Measurements from ENCODE around the gene SLC22A2.

The SLC22A2 gene

DNA sequence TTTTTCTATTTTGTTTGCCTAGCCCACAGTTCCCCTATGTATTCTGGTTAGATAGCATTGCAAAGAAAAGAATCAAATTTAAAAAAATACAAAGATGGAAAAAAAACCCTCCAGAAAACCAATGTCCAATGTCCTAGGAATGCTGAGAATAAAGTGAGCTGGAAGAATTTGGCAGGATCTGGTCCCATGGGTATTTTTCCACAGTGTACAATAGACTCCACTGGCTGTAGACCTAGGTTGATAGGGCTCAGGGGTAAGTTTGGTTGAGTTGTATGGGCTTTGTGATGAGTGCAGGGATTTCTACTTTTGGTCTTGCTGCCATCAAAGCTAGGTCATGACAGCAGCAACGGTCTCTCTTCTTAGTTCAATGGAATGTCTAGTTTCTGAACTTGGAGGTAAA is 41.5 kb downstream of the SLC22A2 start:
- Histone ChIP-seq H3K4me1 (ENCODE audit: control insufficient read depth, insufficient read depth, low read length, poor library complexity, severe bottlenecking) (no peaks in the 10 kb centered on the region), H3K4me3 (ENCODE audit: extremely low read depth, insufficient read depth, low read length, poor library complexity, severe bottlenecking) (no peak overlapping the region), H3K27ac (ENCODE audit: low read depth, low read length, severe bottlenecking) (no peak overlapping the region), H3K9me3 (ENCODE audit: control insufficient read depth, low read length) (peaks cover 3% of the 10 kb centered on the region), H3K36me3 (ENCODE audit: control insufficient read depth, insufficient read depth, low read length) (no peaks in the 10 kb centered on the region)
- 100% methylated on average over 1 of the region's 1 CpG; no CpG with 5 or more reads in 1 of the 2 experiments for WGBS, 2 experiments (ENCODE audit: insufficient coverage in 2 of 2)

DNA sequence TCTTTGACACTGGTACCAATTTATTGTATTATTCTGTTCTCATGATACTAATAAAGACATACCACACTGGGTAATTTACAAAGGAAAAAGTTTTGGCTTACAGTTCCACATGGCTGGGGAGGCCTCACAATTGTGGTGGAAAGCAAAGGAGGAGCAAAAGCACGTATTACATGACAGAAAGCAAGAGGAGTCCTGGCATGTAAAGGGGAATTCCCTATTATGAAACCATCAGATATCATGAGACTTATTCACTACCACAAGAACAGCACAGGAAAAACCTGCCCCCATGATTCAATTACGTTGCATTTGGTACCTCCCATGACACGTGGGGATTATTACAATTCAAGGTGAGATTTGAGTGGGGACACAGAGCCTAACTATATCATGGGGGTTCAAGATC is 43.4 kb downstream of the SLC22A2 start:
- Histone ChIP-seq H3K9me3 (ENCODE audit: control insufficient read depth, low read length) (peaks cover 3% of the 10 kb centered on the region), H3K27ac (ENCODE audit: low read depth, low read length, severe bottlenecking) (no peak overlapping the region), H3K4me1 (ENCODE audit: control insufficient read depth, insufficient read depth, low read length, poor library complexity, severe bottlenecking) (no peaks in the 10 kb centered on the region), H3K4me3 (ENCODE audit: extremely low read depth, insufficient read depth, low read length, poor library complexity, severe bottlenecking) (no peak overlapping the region), H3K36me3 (ENCODE audit: control insufficient read depth, insufficient read depth, low read length) (no peaks in the 10 kb centered on the region)
- 42% methylated on average over 2 of the region's 3 CpGs; no CpG with 5 or more reads in 1 of the 2 experiments for WGBS, 2 experiments (ENCODE audit: insufficient coverage in 2 of 2)

DNA sequence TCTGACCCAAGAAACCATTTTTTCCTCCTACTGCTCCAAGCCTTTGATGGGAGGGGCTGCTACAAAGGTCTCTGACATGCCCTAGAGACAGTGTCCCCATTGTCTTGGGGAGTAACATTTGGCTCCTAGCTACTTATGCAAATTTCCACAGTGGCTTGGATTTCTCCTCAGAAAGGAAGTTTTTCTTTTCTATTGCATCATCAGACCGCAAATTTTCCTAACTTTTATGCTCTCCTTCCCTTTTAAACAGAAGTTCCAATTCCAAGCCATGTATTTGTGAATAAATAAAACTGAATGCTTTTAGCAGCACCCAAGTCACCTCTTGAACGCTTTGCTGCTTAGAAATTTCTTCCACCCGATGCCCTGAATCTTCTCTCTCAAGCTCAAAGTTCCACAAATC is 51.0 kb downstream of the SLC22A2 start:
- 82 to 100% methylated on average over 2 of the region's 3 CpGs for WGBS, 2 experiments (ENCODE audit: insufficient coverage in 2 of 2)
- Histone ChIP-seq H3K4me3 (ENCODE audit: extremely low read depth, insufficient read depth, low read length, poor library complexity, severe bottlenecking) (no peak overlapping the region), H3K4me1 (ENCODE audit: control insufficient read depth, insufficient read depth, low read length, poor library complexity, severe bottlenecking) (no peaks in the 10 kb centered on the region), H3K9me3 (ENCODE audit: control insufficient read depth, low read length) (no peaks in the 10 kb centered on the region), H3K36me3 (ENCODE audit: control insufficient read depth, insufficient read depth, low read length) (no peaks in the 10 kb centered on the region), H3K27ac (ENCODE audit: low read depth, low read length, severe bottlenecking) (no peak overlapping the region)

DNA sequence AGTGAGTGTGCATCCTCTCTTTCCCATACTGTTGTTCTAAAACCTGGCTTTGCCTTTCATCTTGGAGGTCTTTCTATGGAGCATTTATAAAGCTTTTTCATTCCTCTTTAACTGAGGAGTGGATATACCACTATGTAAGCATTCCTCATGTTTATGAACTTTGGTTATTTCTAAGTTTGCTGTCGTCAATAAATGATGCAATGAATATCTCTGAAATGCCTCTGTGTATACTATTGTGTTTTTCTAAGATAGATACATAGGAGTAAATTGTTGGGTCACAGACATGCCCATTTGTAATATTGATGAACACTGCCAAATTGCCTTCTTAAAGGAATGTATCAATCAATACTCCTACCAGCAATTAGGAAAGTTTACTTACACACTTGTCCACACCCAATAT is 53.9 kb downstream of the SLC22A2 start:
- H3K27ac ChIP-seq (ENCODE audit: low read depth, low read length, severe bottlenecking) = no peak overlapping the region
- WGBS, 2 experiments (ENCODE audit: insufficient coverage in 2 of 2) = no CpG with 5 or more reads among the region's 1 CpG
- H3K4me1 ChIP-seq (ENCODE audit: control insufficient read depth, insufficient read depth, low read length, poor library complexity, severe bottlenecking) = no peaks in the 10 kb centered on the region
- H3K4me3 ChIP-seq (ENCODE audit: extremely low read depth, insufficient read depth, low read length, poor library complexity, severe bottlenecking) = no peak overlapping the region
- no peaks in the 10 kb centered on the region for H3K36me3 ChIP-seq (ENCODE audit: control insufficient read depth, insufficient read depth, low read length)
- no peaks in the 10 kb centered on the region for H3K9me3 ChIP-seq (ENCODE audit: control insufficient read depth, low read length)

DNA sequence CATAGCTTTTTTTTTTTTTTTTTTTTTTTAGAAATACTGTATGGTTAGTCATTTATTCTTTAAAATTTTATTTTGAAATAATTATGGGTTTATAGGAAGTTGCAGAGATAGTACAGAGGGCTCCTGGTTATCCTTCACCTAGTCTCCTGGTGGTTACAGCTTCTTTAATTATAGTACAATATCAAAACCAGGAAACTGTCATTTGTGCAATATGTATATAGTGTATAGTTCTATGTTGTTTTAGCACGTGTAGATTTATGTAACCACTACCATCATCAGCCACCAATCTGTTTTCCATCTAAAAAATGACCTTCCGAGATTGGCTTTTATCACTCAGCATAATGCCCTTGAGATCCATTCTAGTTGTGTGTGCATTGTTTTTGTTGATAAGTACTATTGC is 54.7 kb downstream of the SLC22A2 start:
- no CpG with 5 or more reads among the region's 2 CpGs for whole genome bisulfite sequencing, 2 experiments (ENCODE audit: insufficient coverage in 2 of 2)
- Histone ChIP-seq H3K4me3 (ENCODE audit: extremely low read depth, insufficient read depth, low read length, poor library complexity, severe bottlenecking) (no peak overlapping the region), H3K27ac (ENCODE audit: low read depth, low read length, severe bottlenecking) (no peak overlapping the region), H3K36me3 (ENCODE audit: control insufficient read depth, insufficient read depth, low read length) (no peaks in the 10 kb centered on the region), H3K9me3 (ENCODE audit: control insufficient read depth, low read length) (no peaks in the 10 kb centered on the region), H3K4me1 (ENCODE audit: control insufficient read depth, insufficient read depth, low read length, poor library complexity, severe bottlenecking) (no peaks in the 10 kb centered on the region)

DNA sequence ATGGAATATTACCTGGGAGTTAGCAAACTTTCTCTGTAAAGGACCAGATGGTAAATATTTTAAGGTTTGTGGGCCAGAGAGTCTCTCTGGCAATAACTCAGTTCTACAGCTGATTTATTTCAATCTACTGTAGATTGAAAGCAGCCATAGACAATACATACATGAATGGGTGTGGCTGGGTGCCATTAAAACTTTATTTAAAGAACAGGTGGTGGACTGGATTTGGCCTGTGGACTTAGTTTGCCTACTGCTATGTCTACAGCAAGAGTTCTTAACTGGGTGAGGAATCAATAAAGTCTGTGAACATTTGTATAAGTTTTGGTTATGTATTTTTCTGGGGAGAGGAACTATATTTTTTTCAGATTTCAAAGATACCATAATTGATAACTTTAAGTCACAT is 55.1 kb downstream of the SLC22A2 start:
- Histone ChIP-seq H3K4me3 (ENCODE audit: extremely low read depth, insufficient read depth, low read length, poor library complexity, severe bottlenecking) (no peak overlapping the region), H3K27ac (ENCODE audit: low read depth, low read length, severe bottlenecking) (no peak overlapping the region), H3K36me3 (ENCODE audit: control insufficient read depth, insufficient read depth, low read length) (no peaks in the 10 kb centered on the region), H3K4me1 (ENCODE audit: control insufficient read depth, insufficient read depth, low read length, poor library complexity, severe bottlenecking) (no peaks in the 10 kb centered on the region), H3K9me3 (ENCODE audit: control insufficient read depth, low read length) (no peaks in the 10 kb centered on the region)

DNA sequence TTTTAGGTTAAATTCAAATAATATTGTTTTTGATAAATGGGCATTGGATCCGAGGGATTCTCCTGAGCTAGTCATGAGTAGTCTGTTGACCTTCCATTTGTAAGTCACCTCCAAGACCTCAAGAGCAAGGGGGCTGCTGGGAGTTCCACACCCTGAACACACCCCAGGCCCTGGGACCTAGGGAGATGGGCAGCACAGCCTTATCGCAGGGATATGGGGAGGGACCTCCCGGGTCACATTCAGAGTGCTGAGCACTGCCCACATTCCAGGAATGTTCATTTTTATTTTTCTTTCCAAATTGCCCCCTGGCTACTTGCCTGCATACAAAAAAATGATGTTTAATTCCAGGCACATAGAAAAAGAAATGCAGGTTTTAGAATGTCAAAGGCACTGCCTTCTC is 55.5 kb downstream of the SLC22A2 start:
- no peaks in the 10 kb centered on the region for H3K4me1 ChIP-seq (ENCODE audit: control insufficient read depth, insufficient read depth, low read length, poor library complexity, severe bottlenecking)
- H3K36me3 ChIP-seq (ENCODE audit: control insufficient read depth, insufficient read depth, low read length) = no peaks in the 10 kb centered on the region
- WGBS, 2 experiments (ENCODE audit: insufficient coverage in 2 of 2) = 94% methylated on average over 2 of the region's 3 CpGs; no CpG with 5 or more reads in 1 of the 2 experiments
- H3K9me3 ChIP-seq (ENCODE audit: control insufficient read depth, low read length) = no peaks in the 10 kb centered on the region
- no peak overlapping the region for H3K27ac ChIP-seq (ENCODE audit: low read depth, low read length, severe bottlenecking)
- no peak overlapping the region for H3K4me3 ChIP-seq (ENCODE audit: extremely low read depth, insufficient read depth, low read length, poor library complexity, severe bottlenecking)

DNA sequence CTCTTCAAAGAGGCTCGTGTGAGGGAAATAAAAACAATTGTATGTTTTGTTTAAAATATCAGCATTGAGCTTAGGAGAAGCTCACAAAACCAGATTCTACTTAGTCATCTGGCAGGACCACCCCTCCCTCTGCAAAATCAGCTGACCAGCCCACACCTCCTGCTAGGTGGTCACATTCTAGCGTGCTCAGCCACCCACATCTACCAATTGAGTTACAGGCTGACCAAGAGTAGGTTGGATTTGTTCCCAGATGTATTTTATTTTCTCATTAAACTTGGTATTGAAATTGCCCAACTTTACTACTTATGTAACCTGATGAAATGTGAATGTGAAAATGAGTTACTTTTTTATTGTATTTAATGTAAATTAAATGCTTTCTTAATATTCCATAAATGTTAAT is 56.2 kb downstream of the SLC22A2 start:
- H3K36me3 ChIP-seq (ENCODE audit: control insufficient read depth, insufficient read depth, low read length) = no peaks in the 10 kb centered on the region
- H3K27ac ChIP-seq (ENCODE audit: low read depth, low read length, severe bottlenecking) = no peak overlapping the region
- no peaks in the 10 kb centered on the region for H3K4me1 ChIP-seq (ENCODE audit: control insufficient read depth, insufficient read depth, low read length, poor library complexity, severe bottlenecking)
- H3K4me3 ChIP-seq (ENCODE audit: extremely low read depth, insufficient read depth, low read length, poor library complexity, severe bottlenecking) = no peak overlapping the region
- 60% methylated on average over 1 of the region's 2 CpGs; no CpG with 5 or more reads in 1 of the 2 experiments for WGBS, 2 experiments (ENCODE audit: insufficient coverage in 2 of 2)
- no peaks in the 10 kb centered on the region for H3K9me3 ChIP-seq (ENCODE audit: control insufficient read depth, low read length)

DNA sequence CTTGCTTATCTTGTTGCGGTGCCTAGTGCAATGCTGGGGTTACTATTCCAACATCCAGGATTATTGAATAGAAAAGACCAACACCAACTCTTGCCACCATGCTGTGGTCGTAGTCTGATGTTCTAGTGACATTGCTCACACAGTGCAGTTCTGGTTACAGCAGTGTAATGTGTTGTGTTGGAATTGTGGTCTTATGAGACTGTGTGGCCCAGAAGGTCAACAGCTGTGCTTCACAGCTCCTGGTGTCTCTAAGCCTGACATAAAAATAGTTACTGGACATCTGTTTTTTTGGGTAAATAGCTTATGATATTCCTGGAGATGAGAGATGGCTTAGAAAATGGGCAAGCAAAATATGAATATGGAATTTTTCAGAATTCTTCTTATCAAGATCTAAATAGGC is 57.6 kb downstream of the SLC22A2 start:
- H3K9me3 ChIP-seq (ENCODE audit: control insufficient read depth, low read length) = no peaks in the 10 kb centered on the region
- H3K4me3 ChIP-seq (ENCODE audit: extremely low read depth, insufficient read depth, low read length, poor library complexity, severe bottlenecking) = no peak overlapping the region
- 82% methylated on average over 2 of the region's 2 CpGs; no CpG with 5 or more reads in 1 of the 2 experiments for WGBS, 2 experiments (ENCODE audit: insufficient coverage in 2 of 2)
- H3K4me1 ChIP-seq (ENCODE audit: control insufficient read depth, insufficient read depth, low read length, poor library complexity, severe bottlenecking) = no peaks in the 10 kb centered on the region
- H3K27ac ChIP-seq (ENCODE audit: low read depth, low read length, severe bottlenecking) = no peak overlapping the region
- no peaks in the 10 kb centered on the region for H3K36me3 ChIP-seq (ENCODE audit: control insufficient read depth, insufficient read depth, low read length)

DNA sequence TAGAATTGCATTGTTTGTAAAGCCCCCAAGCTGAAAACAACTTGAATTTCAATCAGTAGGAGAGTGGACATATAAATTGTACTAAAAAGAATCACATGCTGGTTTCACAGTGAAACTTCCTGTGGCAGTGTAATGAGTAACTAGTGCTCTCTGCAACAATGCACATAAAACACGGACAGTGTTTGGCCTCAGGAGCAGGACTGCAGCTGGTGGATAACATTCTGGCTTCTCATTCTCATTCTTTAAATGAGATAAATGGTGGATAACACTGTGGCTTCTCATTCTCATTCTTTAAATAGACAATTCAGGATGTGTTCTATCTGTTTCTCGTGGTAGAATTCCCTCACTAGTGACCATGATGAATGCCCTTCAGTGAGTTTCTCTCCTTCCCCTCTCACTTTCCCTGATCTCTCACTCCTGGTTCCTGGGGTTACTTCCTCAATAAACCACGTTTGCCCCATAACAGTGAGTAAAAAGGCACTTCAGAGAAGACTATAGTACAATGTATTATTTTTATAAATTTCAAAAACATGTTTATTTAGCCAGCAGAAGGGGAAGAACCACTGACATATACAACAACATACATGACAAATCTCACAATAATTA is 59.9 kb downstream of the SLC22A2 start:
- Histone ChIP-seq H3K4me3 (ENCODE audit: extremely low read depth, insufficient read depth, low read length, poor library complexity, severe bottlenecking) (no peak overlapping the region), H3K27ac (ENCODE audit: low read depth, low read length, severe bottlenecking) (no peak overlapping the region), H3K36me3 (ENCODE audit: control insufficient read depth, insufficient read depth, low read length) (no peaks in the 10 kb centered on the region), H3K9me3 (ENCODE audit: control insufficient read depth, low read length) (peaks cover 10% of the 10 kb centered on the region), H3K4me1 (ENCODE audit: control insufficient read depth, insufficient read depth, low read length, poor library complexity, severe bottlenecking) (no peaks in the 10 kb centered on the region)
- WGBS, 2 experiments (ENCODE audit: insufficient coverage in 2 of 2) = 80% methylated on average over 2 of the region's 3 CpGs; no CpG with 5 or more reads in 1 of the 2 experiments

DNA sequence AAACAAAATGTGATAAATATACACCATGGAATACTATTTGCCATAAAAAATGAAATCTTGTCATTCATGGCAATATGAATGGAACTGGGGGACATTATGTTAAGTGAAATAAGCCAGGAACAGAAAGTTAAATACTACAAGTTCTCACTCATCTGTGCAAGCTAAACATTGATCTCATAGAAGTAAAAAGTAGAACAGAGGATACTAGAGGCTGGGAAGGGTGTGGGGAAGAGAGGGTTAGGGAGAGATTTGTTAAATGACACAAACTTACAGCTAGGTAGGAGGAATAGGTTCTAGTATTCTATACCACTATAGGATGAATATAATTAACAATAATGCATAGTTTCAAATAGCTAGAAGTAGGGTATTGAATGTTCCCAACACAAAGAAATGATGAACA is 61.0 kb downstream of the SLC22A2 start:
- H3K27ac ChIP-seq (ENCODE audit: low read depth, low read length, severe bottlenecking) = no peak overlapping the region
- H3K4me3 ChIP-seq (ENCODE audit: extremely low read depth, insufficient read depth, low read length, poor library complexity, severe bottlenecking) = no peak overlapping the region
- H3K4me1 ChIP-seq (ENCODE audit: control insufficient read depth, insufficient read depth, low read length, poor library complexity, severe bottlenecking) = no peaks in the 10 kb centered on the region
- H3K36me3 ChIP-seq (ENCODE audit: control insufficient read depth, insufficient read depth, low read length) = no peaks in the 10 kb centered on the region
- H3K9me3 ChIP-seq (ENCODE audit: control insufficient read depth, low read length) = peaks cover 10% of the 10 kb centered on the region
